ENCODE results near the gene PHLDA2. TPM values are rescaled to one million over a fixed set of nuclear protein-coding genes. Genes with fewer than 3 reads are reported as not detected.

Gene PHLDA2
- total RNA-seq = 2.3 and 5.5 TPM in 2 replicates

GRCh38 chr11:2928605-2929530 is at the start of gene PHLDA2:
PHLDA2 (minus strand) TSS chr11:2929420; CDS start chr11:2929364, 56 bp downstream.

GRCh38 chr11:2885678-2886081 is 43.5 kb downstream of the PHLDA2 start, which contains the start of gene CDKN1C:
CDKN1C (minus strand) TSS chr11:2885775; CDS start chr11:2885456, 319 bp downstream.

Other genes starting within 250 kb of the PHLDA2 start
- gene KCNQ1OT1, start 229.4 kb downstream of the PHLDA2 start, total RNA-seq = 5.0 and 7.7 TPM in 2 replicates
- 77.7 and 109 TPM in 2 replicates for gene CDKN1C, start 43.6 kb downstream of the PHLDA2 start, total RNA-seq
- 103 and 141 TPM in 2 replicates for gene NAP1L4, start 62.9 kb upstream of the PHLDA2 start, total RNA-seq
- gene CARS1, start 128.0 kb upstream of the PHLDA2 start, total RNA-seq = 73.2 and 93.3 TPM in 2 replicates
- gene OSBPL5, start 235.9 kb upstream of the PHLDA2 start, total RNA-seq = 56.6 and 76.7 TPM in 2 replicates

Measured in smooth muscle cell of trachea (primary cell).